GM08714 (cell line): ENCODE results near the gene MSX2.
"Not testable (repeated sequence)": the region's sequence is repeated elsewhere in the genome, so short reads cannot be mapped to it uniquely, and the experiment has no call there.

Experiments used
- H3K4me3 ChIP-seq: fragments of 200-500 bp; sonication (Bioruptor generic); 2 replicates; pipeline ENCODE4 v1.5.1; 2014; ENCODE audit warnings: mild to moderate bottlenecking, low read length, inconsistent platforms
- ZNF274 ChIP-seq: IDR thresholded peaks from 2 replicates; pipeline ENCODE4 v1.6.1; 2012; ENCODE audit warnings: mild to moderate bottlenecking, low read depth, low read length

The MSX2 gene

DNA sequence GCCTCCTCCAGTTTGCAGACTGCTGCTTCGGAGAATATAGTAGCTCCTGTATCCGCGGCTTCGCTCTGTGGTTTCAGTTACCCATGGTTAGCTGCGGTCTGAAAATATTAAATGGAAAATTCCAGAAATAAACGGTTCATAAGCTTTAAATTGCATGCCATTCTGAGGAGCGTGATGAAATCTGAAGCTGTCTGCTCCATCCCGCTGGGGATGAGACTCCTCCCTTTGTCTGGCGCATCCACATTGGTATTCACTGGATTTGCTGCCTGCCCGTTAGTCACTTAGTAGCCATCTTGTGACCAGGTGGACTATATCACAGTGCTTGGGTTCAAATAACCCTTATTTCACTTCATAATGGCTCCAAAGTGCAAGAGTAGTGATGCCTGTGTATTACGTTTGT is 36.3 kb downstream of the MSX2 start:
- H3K4me3 ChIP-seq, result no peak overlapping the region
- TF ChIP-seq ZNF274, result no peak

DNA sequence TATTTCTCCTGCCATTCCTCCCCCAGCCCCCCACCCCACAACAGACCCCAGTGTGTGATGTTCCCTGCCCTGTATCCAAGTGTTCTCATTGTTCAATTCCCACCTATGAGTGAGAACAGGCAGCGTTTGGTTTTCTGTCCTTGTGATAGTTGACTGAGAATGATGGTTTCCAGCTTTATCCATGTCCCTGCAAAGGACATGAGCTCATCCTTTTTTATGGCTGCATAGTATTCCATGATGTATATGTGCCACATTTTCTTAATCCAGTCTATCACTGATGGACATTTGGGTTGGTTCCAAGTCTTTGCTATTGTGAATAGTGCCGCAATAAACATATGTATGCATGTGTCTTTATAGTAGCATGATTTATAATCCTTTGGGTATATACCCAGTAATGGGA is 37.0 kb downstream of the MSX2 start:
- not testable (repeated sequence) for H3K4me3 ChIP-seq

DNA sequence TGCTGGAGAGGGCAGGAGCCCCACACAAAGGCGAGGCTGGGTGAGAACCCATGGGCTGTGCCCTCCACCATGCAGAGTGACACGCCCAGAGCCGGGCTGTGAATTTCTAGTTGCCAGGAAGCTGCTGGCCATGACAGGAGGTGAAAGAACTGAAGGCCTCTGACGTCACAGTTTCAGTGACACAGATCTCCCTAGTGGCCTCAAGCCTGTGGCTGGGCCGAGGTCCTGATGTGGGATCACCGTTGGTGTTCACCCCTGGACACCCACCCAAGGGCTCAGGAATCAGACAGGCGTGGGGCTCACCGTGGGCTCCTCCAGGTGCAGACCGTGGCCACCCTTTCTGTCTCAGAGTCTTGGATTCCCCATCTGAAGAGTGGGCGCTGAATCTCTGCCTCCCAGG is 39.9 kb downstream of the MSX2 start:
- no peak overlapping the region for H3K4me3 ChIP-seq
- TF ChIP-seq ZNF274, result no peak

DNA sequence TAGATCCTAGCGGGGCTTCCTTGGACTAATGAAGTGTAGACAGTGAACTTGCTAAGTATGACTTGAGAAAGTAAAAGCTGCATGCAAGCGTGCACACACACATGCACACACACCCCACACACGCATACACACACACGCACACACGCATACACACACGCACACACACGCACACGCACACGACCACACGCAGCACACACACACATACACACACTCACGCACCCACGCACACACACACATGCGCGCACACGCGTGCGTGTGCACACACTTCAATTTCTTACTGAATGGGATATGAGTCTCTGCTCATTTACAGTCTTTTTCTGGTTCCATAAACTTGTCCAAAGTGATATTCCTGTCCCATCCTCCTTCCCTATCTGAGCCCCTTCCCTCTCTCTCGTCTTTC is 41.2 kb downstream of the MSX2 start:
- TF ChIP-seq ZNF274, result no peak
- H3K4me3 ChIP-seq, result no peak overlapping the region

DNA sequence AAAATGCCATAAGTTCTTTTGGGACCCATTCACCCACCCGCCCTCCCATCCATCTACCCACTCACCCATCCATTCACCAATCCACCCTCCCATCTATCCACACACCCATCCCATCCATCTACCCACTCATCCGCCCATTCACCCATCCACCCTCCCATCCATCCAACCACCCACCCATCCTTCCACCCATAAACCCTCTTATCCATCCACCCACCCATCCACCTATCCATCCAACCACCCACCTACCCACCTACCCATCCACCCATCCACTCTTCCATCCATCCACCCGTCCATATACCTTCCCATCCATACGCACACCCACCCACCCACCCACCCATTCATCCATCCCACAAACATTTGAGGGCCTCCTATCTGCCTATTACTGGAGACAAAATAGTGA is 43.3 kb downstream of the MSX2 start:
- no peak for TF ChIP-seq ZNF274
- H3K4me3 ChIP-seq, result no peak overlapping the region

DNA sequence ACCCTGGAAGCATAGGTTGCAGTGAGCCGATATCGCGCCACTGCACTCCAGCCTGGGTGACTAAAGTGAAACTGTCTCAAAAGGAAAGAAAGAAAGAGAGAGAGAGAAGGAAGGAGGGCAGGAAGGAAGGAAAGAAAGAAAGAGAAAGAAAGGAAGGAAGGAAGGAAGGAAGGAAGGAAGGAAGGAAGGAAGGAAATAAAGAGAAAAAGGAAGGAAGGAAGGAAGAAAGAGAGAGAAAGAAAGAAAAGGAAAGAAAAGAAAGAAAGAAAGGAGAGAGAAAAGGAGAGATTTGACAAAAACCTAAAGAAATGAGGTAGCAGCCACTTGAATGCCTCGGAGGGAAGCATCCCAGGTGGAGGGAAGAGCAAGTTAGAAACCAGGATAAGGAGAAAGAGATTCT is 44.6 kb downstream of the MSX2 start:
- no peak for TF ChIP-seq ZNF274

DNA sequence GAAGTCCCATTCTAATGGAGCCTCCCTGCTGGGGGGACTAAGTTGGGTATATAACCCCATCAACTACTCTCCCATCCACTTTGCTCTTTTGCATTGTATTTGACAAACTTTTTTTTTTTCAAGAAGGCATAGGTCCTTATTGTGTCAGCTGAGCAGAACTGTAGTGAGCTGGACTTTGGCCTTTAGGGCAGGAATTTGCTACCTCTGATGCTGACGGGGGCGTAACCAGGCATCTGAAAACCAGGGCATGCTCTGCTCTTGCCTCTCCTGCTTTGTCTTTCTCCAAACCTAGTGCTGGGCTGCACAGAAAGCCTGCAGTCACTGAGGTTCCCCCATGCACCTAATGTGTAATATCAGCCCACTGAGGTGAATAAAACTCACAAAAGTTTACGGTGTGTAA is 49.0 kb downstream of the MSX2 start:
- no peak for TF ChIP-seq ZNF274
- no peak overlapping the region for H3K4me3 ChIP-seq

More for the DNA sequence above, 44.6 kb downstream of the MSX2 start:
- H3K4me3 ChIP-seq, result no peak overlapping the region

DNA sequence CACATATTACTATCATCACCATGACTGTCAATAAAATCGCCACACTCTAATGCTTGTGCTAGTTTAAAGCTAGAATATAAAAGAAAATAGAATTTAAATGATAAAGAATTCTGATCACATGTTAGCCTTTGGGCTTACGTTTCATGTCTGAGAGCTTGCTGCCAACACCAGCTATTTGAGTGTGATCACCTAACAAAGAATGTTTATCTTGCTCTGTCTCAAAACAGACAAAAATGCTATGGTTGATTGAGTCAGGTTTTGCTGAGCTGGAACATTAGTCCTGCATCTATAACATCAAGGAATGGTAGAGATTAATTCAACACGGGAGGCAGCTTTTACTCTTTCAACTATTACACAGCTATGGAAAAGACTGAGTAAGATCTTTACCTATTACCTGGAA is 50.7 kb downstream of the MSX2 start:
- TF ChIP-seq ZNF274, result no peak
- H3K4me3 ChIP-seq, result no peak overlapping the region

DNA sequence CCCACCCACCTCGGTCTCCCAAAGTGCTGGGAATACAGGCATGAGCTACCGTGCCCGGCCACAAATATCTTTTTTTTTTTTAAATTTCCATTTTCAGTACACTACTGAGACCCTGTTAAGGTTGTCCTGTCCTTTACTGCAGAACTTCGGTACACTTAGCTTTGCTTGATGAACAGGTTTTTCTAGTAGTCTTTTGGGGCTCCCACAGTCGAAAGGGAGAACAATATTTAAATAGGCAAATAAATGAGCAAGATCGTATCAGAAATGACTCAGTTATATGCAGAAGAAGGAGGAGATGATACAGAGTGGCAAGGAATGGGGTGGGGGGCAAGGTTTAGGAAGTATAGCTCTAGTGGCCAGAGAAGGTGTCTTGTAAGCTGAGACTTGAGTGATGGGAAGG is 52.7 kb downstream of the MSX2 start:
- H3K4me3 ChIP-seq, result no peak overlapping the region
- no peak for TF ChIP-seq ZNF274

DNA sequence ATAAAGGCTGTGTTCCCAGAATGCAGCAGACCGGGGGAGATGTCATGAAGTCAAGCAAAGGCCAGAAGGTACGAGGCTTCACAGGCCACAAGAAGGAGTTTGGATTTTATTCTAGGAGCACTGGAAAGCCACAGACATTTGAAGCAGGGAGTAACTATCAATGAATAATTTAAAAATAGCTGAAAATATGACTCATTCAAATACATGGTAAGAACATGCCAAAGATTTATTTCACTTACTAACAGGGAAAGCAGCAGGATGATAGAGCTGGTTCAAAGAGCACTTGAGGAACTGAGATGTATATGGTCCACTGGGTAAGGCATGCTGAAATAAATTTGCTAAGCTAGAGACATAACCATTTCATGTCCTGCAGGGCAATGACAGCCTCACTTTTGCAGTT is 53.2 kb downstream of the MSX2 start:
- no peak for TF ChIP-seq ZNF274
- no peak overlapping the region for H3K4me3 ChIP-seq
